Measurements from ENCODE around the gene F8.
"Not testable (repeated sequence)": the region's sequence is repeated elsewhere in the genome, so short reads cannot be mapped to it uniquely, and the experiment has no call there.

The F8 gene

GRCh38 chrX:154991039-154991438, 31.5 kb downstream of the F8 start:
- DNase-seq = no peak
- intact Hi-C loops (cut with DNase I) = no loop called here

DNA sequence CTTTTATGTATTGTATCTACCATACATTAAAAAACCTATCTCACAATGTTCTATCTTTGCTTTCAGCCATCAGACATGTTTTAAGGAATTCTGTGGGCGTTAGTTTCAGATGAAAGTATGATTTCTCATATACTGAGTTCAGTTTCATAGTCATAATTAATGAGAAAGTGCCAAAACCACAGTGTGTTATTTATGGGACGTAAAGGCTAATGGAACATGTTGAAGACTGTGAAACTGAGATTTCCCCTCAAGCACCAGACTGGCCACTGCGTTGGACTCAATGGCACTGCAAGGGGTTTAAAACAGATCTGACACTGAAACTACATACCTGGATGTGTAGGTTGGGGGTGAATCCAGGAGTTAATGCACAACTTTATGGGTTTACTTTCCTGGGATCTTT, 32.0 kb downstream of the F8 start:
- no peak for DNase-seq
- intact Hi-C loops (cut with DNase I) = no loop called here

- intact Hi-C loops (cut with DNase I) = no loop called here
- DNase-seq = no peak
Measured at GRCh38 chrX:154988719-154989118, 33.8 kb downstream of the F8 start.

GRCh38 chrX:154987940-154988339, 34.6 kb downstream of the F8 start:
- DNase-seq = no peak
- intact Hi-C loops (cut with DNase I) = no loop called here

DNA sequence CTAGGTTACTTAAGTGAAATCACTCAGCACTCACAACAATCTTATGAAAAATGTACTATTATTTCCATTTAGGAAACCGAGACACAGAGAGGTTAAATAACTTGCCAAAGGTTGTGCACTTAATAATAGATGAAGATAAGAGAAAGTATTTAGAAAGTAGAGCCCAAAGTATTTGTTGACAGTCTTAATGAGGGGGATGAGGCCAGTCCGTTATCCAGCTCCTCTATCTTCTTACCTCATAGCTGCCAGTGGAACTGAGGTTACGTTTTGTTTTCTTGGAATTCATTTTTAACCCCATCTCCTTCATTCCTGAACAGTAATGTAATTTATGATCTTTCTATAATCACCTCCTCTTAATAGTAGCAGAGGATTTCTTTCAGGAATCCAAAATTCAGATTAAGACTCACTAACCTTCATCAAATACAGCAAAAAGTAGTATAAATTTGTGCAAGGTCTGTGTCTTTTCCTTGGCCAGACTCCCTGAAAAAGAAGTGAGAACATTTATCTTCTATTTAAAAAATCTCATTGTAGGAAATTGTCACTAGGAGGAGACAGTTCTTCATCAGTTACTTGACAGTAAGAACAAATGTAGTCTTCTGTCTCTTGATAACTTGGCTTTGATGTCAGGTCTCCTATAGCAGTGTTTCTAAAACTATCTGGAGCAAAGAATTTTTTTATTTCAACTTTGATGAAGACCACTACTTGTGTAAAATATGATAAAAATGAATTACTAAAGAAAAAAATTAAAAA, 35.5 kb downstream of the F8 start:
- no peak for DNase-seq
- intact Hi-C loops (cut with DNase I) = no loop called here

- intact Hi-C loops (cut with DNase I) = loop anchor here (2.0 kb wide), 1 partner anchor 76 kb away; no protein-coding TSS in a partner anchor
- no peak for DNase-seq
Measured at GRCh38 chrX:154981116-154981411, 41.5 kb downstream of the F8 start.

- intact Hi-C loops (cut with DNase I) = loop anchor here (2.0 kb wide), 1 partner anchor 76 kb away; no protein-coding TSS in a partner anchor
- peak in 9 of 10 donors; percentile 18 to 93 (median 65) for DNase-seq
Measured at GRCh38 chrX:154980330-154981115, 42.0 kb downstream of the F8 start.

- intact Hi-C loops (cut with DNase I) = loop anchor here (2.0 kb wide), 1 partner anchor 77 kb away; no protein-coding TSS in a partner anchor
- no peak for DNase-seq
Measured at GRCh38 chrX:154979629-154980028, 42.9 kb downstream of the F8 start.

- intact Hi-C loops (cut with DNase I) = no loop called here
- no peak for DNase-seq
Measured at GRCh38 chrX:154968353-154968752, 54.2 kb downstream of the F8 start.

DNA sequence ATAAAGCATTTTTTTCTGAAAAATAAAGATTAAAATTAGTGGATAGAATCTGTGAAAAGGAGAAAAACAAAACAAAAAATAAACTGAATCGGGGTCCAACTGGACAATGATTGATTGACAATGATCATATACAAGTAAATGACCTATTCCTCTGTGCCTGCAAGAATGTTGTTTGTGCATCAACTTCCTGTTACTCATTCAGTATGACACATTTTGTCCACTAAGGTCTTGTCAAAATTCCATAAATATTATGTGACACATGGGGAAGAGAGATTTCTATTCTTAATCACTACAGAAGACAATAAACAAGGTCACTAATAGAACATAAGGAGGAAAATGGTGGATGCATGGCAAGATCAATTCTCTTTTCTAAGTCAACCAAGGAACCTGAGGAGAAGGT, 54.9 kb downstream of the F8 start:
- DNase-seq = no peak
- intact Hi-C loops (cut with DNase I) = no loop called here

DNA sequence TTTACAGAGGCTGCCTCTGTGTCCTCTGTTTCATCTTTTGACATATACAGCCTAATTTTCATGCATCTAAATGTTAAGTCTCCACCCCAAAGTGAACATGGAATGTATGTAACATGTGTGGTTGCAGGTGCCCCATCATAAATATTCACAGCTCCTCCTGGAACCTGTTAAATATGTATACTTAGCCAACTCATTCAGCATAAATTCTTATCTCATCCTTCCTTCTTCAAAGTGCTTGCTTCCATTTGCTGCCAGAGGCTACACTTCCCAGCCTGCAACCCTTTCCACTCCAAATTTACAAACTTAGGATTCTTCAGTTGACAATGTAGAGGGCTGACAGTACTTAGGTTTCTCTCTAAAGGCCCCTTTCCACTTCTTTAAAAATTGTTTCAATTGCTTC, 60.6 kb downstream of the F8 start:
- no peak for DNase-seq
- intact Hi-C loops (cut with DNase I) = no loop called here

- DNase-seq; intact Hi-C loops (cut with DNase I): not testable (repeated sequence)
Measured at GRCh38 chrX:154955799-154956198, 66.7 kb downstream of the F8 start.

- intact Hi-C loops (cut with DNase I) = not testable (repeated sequence)
- DNase-seq = peak in 2 of 10 donors; percentile 50 to 73
Measured at GRCh38 chrX:154939265-154939664, 83.3 kb downstream of the F8 start.

DNA sequence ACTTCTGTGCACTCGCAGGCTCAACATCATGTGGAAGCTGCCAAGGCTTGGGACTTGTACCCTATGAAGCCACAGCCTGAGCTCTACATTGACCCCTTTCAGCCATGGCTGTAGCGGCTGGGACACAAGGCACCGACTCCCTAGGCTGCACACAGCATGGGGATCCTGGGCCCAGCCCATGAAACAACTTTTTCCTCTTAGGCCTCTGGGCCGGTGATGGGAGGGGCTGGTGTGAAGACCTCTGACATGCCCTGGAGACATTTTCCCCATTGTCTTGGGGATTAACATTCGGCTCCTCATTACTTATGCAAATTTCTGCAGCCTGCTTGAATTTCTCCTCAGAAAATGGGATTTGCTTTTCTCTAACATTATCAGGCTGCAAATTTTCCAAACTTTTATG, 97.8 kb downstream of the F8 start:
- peak in 1 of 10 donors; percentile 31 for DNase-seq
- intact Hi-C loops (cut with DNase I) = not testable (repeated sequence)

DNA sequence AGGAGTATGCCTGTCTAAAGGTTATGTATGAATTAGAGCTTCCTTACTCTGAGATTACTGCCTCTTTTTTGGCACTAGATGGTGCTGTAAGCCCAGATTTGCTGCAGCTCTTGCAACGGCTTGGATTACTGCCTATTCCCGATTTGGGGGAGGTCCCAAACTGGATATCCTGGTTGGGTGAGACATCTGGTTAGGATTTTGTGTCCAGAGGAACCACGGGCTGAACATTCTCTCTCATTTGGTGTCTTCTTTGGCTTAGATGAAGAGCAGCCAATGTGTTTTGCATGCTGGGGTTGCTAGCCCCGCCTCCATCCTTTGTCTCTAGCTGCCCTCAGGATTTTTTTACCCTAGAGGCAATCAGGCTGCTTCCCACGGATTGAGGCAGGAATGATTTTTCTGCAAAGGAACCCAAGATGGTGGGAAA, 104.5 kb downstream of the F8 start:
- peak in 6 of 10 donors; percentile 6 to 55 (median 15) for DNase-seq
- intact Hi-C loops (cut with DNase I) = no loop called here

DNA sequence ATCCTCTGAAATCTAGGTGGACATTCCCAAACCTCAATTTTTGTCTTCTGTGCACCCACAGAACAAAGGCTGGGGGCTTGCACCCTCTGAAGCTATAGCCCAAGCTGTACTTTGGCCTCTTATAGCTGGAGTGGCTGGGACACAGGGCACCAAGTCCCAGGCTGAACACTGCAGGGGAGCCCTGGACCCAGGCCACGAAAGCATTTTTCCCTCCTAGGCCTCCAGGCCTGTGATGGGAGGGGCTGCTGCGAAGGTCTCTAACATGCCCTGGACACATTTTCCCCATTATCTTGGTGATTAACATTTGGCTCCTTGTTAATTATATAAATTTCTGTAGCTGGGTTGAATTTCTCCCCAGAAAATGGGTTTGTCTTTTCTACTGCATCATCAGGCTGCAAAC, 108.5 kb downstream of the F8 start:
- intact Hi-C loops (cut with DNase I) = no loop called here

DNA sequence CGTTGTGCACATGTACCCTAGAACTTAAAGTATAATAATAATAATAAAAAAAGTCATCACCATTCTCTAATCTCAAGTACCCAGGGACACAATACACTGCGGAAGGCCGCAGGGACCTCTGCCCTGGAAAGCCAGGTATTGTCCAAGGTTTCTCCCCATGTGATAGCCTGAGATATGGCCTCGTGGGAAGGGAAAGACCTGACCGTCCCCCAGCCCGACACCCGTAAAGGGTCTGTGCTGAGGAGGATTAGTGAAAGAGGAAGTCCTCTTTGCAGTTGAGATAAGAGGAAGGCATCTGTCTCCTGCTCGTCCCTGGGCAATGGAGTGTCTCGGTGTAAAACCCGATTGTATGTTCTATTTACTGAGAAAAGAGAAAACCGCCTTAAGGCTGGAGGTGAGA, 112.0 kb downstream of the F8 start:
- DNase-seq; intact Hi-C loops (cut with DNase I): not testable (repeated sequence)

More for the DNA sequence above, 108.5 kb downstream of the F8 start:
- DNase-seq = no peak

DNA sequence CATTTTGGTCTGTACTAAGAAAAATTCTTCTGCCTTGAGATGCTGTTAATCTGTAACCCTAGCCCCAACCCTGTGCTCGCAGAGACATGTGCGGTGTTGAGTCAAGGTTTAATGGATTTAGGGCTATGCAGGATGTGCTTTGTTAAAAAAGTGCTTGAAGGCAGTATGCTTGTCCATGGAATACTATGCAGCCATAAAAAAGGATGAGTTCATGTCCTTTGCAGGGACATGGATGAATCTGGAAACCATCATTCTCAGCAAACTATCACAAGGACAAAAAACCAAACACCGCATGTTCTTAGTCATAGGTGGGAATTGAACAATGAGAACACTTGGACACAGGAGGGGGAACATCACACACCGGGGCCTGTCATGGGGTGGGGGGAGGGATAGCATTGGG, 112.5 kb downstream of the F8 start:
- DNase-seq; intact Hi-C loops (cut with DNase I): not testable (repeated sequence)

DNA sequence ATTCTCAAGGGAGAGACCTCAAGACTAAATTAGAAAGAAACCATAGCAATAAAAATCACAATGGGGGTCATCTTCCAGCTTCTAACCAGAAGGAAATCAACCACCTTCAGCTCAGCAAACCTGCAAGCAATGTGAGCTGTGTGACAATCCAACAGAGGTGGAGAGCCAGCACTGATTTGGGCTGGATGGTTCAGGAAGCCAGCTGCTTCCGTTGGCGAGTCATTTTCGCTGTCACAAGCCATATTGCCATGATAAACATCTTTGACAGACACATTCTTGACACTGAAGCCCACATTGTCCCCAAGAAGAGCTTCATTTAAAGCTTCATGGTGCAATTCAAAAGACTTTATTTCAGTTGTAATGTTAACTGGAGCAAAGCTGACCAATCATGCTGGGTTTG, 113.7 kb downstream of the F8 start:
- DNase-seq = no peak
- intact Hi-C loops (cut with DNase I) = no loop called here

GRCh38 chrX:154902408-154902807, 120.1 kb downstream of the F8 start:
- no peak for DNase-seq
- intact Hi-C loops (cut with DNase I) = no loop called here

DNA sequence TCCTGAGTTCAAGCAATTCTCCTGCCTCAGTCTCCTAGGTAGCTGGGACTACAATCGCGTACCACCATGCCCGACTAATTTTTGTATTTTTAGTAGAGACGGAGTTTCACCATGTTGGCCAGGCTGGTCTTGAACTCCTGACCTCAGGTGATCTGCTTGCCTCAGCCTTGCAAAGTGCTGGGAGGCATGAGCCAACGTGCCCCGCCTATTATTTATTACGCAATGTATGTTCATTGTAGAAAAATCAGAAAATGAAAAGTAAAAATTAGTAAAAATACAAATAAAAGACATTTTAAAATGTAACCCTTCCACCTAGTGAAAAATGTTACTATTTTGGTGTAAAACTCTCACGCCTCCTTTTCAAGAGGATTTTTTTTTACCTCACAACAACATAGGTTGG, 122.2 kb downstream of the F8 start:
- DNase-seq = no peak
- intact Hi-C loops (cut with DNase I) = no loop called here

DNA sequence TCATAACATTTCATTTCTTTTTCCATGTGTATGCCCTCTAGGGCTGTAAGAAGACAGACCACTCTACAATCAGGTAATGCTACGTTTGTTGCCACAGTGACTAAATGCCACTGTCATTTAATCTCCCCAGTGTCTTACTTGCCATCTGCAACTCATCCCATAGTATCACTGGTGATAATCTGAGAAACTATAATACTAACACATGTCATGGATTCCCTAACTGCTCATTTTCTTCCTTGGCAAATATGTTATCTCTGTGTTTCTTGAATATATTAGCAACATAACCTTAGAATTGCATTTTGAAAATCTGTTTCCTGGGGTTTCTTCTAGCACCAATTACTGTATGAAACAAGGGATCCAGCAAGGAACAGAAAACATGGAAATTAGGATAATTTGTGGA, 130.2 kb downstream of the F8 start:
- intact Hi-C loops (cut with DNase I) = no loop called here

More for the DNA sequence above, 130.2 kb downstream of the F8 start:
- DNase-seq = no peak
